SK-N-SH treated with all-trans-retinoic acid at 6 μM for 48 hours (cell line): Measurements from ENCODE around the gene PLPP3.

Source experiments
- ATAC-seq: fragments of 200-7000 bp; cut with Tn5 transposase; 3 replicates; pipeline ENCODE4 v1.9.1; 2020; ENCODE audit warnings: mild to moderate bottlenecking, moderate library complexity
- ARNTL ChIP-seq: fragments of 450-650 bp; formaldehyde crosslinking; IDR thresholded peaks from 2 replicates; pipeline ENCODE4 v1.5.0; 2020; ENCODE audit warnings: low read depth, mild to moderate bottlenecking, moderate library complexity, borderline replicate concordance
- BACH2 ChIP-seq: fragments of 250-450 bp; sonication (Bioruptor Pico); IDR thresholded peaks from 2 replicates; pipeline ENCODE4 v1.9.0; 2021; ENCODE audit warnings: mild to moderate bottlenecking, borderline replicate concordance
- CREB5 ChIP-seq: fragments of 250-450 bp; sonication (Bioruptor Pico); IDR thresholded peaks from 2 replicates; pipeline ENCODE4 v1.5.1; 2020; ENCODE audit warnings: low read depth, mild to moderate bottlenecking, moderate library complexity
- CSDC2 ChIP-seq: fragments of 250-450 bp; sonication (Bioruptor Pico); IDR thresholded peaks from 2 replicates; pipeline ENCODE4 v1.5.0; 2020; ENCODE audit warnings: mild to moderate bottlenecking, moderate library complexity
- CSRNP3 ChIP-seq: fragments of 250-450 bp; sonication (Bioruptor Pico); IDR thresholded peaks from 2 replicates; pipeline ENCODE4 v1.5.1; 2021; ENCODE audit warnings: mild to moderate bottlenecking, moderate library complexity
- ESRRG ChIP-seq: fragments of 250-450 bp; sonication (Bioruptor Pico); IDR thresholded peaks from 2 replicates; pipeline ENCODE4 v1.6.1; 2021; ENCODE audit warnings: mild to moderate bottlenecking
- GLIS3 ChIP-seq: fragments of 250-450 bp; sonication (Bioruptor Pico); IDR thresholded peaks from 2 replicates; pipeline ENCODE4 v1.5.0; 2020; ENCODE audit warnings: mild to moderate bottlenecking, moderate library complexity
- ISL1 ChIP-seq: fragments of 250-450 bp; sonication (Bioruptor Pico); IDR thresholded peaks from 2 replicates; pipeline ENCODE4 v2.1.2; 2022; ENCODE audit warnings: mild to moderate bottlenecking, moderate library complexity
- OSR1 ChIP-seq: fragments of 250-450 bp; sonication (Bioruptor Pico); IDR thresholded peaks from 2 replicates; pipeline ENCODE4 v1.8.0; 2022; ENCODE audit warnings: moderate library complexity, mild to moderate bottlenecking, inconsistent platforms
- PATZ1 ChIP-seq: fragments of 250-450 bp; sonication (Bioruptor Pico); IDR thresholded peaks from 2 replicates; pipeline ENCODE4 v1.8.0; 2020; ENCODE audit warnings: mild to moderate bottlenecking, moderate library complexity, borderline replicate concordance
- POU6F1 ChIP-seq: fragments of 250-450 bp; sonication (Bioruptor Pico); IDR thresholded peaks from 2 replicates; pipeline ENCODE4 v1.8.0; 2021; ENCODE audit warnings: low read depth, mild to moderate bottlenecking, moderate library complexity, borderline replicate concordance
- PPARA ChIP-seq: fragments of 250-450 bp; sonication (Bioruptor Pico); IDR thresholded peaks from 2 replicates; pipeline ENCODE4 v1.5.0; 2020; ENCODE audit warnings: mild to moderate bottlenecking, borderline replicate concordance
- RARB ChIP-seq: fragments of 250-450 bp; sonication (Bioruptor Pico); IDR thresholded peaks from 2 replicates; pipeline ENCODE4 v1.8.0; 2021; ENCODE audit warnings: mild to moderate bottlenecking, moderate library complexity
- SNAI2 ChIP-seq: fragments of 250-450 bp; sonication (Bioruptor Pico); IDR thresholded peaks from 2 replicates; pipeline ENCODE4 v1.5.0; 2020; ENCODE audit warnings: mild to moderate bottlenecking, moderate library complexity
- TCF4 ChIP-seq: fragments of 250-450 bp; sonication (Bioruptor Pico); IDR thresholded peaks from 2 replicates; pipeline ENCODE4 v1.8.0; 2021; ENCODE audit warnings: mild to moderate bottlenecking, moderate library complexity, borderline replicate concordance
- TOX ChIP-seq: fragments of 250-450 bp; sonication (Bioruptor Pico); IDR thresholded peaks from 2 replicates; pipeline ENCODE4 v1.8.0; 2021; ENCODE audit warnings: mild to moderate bottlenecking, moderate library complexity, borderline replicate concordance
- ZFP3 ChIP-seq: fragments of 250-450 bp; sonication (Bioruptor Pico); IDR thresholded peaks from 2 replicates; pipeline ENCODE4 v1.5.0; 2020; ENCODE audit warnings: mild to moderate bottlenecking, moderate library complexity
- ZFP30 ChIP-seq: fragments of 450-650 bp; formaldehyde crosslinking; IDR thresholded peaks from 2 replicates; pipeline ENCODE4 v1.5.0; 2022; ENCODE audit warnings: mild to moderate bottlenecking, moderate library complexity
- ZNF70 ChIP-seq: fragments of 450-650 bp; formaldehyde crosslinking; IDR thresholded peaks from 2 replicates; pipeline ENCODE4 v1.5.0; 2020; ENCODE audit warnings: mild to moderate bottlenecking, moderate library complexity
- ZNF8 ChIP-seq: fragments of 450-650 bp; formaldehyde crosslinking; IDR thresholded peaks from 2 replicates; pipeline ENCODE4 v1.5.0; 2020; ENCODE audit warnings: mild to moderate bottlenecking, moderate library complexity

PLPP3 gene

GRCh38 chr1:56571448-56571847, 7.9 kb downstream of the PLPP3 start:
- TF ChIP-seq GLIS3 (no peak), ZFP3 (CRISPR knock-in tag) (no peak), ZFP30 (no peak), CSRNP3 (no peak), ISL1 (CRISPR knock-in tag) (no peak), ARNTL (CRISPR knock-in tag) (no peak), TCF4 (CRISPR knock-in tag) (no peak), TOX (CRISPR knock-in tag) (no peak), PPARA (CRISPR knock-in tag) (no peak), CREB5 (CRISPR knock-in tag) (no peak), POU6F1 (no peak), RARB (CRISPR knock-in tag) (no peak), BACH2 (no peak)
- no peak for ATAC-seq

GRCh38 chr1:56570924-56571372, 8.4 kb downstream of the PLPP3 start:
- TF ChIP-seq OSR1 (CRISPR knock-in tag) (no peak), BACH2 (no peak), GLIS3 (no peak), TCF4 (CRISPR knock-in tag) (no peak), SNAI2 (no peak), ZFP3 (CRISPR knock-in tag) (no peak), PATZ1 (CRISPR knock-in tag) (no peak), ISL1 (CRISPR knock-in tag) (no peak), ZNF8 (CRISPR knock-in tag) (no peak), PPARA (CRISPR knock-in tag) (no peak), TOX (CRISPR knock-in tag) (no peak), ZNF70 (CRISPR knock-in tag) (no peak), CSRNP3 (no peak), ESRRG (CRISPR knock-in tag) (no peak), CSDC2 (no peak)
- no peak for ATAC-seq

GRCh38 chr1:56569661-56570060, 9.7 kb downstream of the PLPP3 start:
- no peak for ATAC-seq

More at GRCh38 chr1:56569661-56570060, 9.7 kb downstream of the PLPP3 start:
- TF ChIP-seq ZNF8 (CRISPR knock-in tag), result no peak
- TF ChIP-seq TCF4 (CRISPR knock-in tag), result no peak
- TF ChIP-seq SNAI2, result no peak
- TF ChIP-seq ZNF70 (CRISPR knock-in tag), result no peak
- no peak for TF ChIP-seq BACH2
- no peak for TF ChIP-seq GLIS3
- TF ChIP-seq PPARA (CRISPR knock-in tag), result no peak
- TF ChIP-seq CSDC2, result no peak
- TF ChIP-seq CSRNP3, result no peak
- no peak for TF ChIP-seq ARNTL (CRISPR knock-in tag)
- TF ChIP-seq POU6F1, result no peak
- TF ChIP-seq ZFP30, result no peak
- TF ChIP-seq ISL1 (CRISPR knock-in tag), result no peak
- TF ChIP-seq, all 23 proteins: peak for 0
